A172 (cell line): ENCODE measurements around the gene TMEM151B. TPM values are rescaled to one million over a fixed set of nuclear protein-coding genes. Genes with fewer than 3 reads are reported as not detected.

Experiments
- total RNA-seq: library from RNA; depleted of rRNA; stranded (reverse); fragments of >200 nt; shearing (Covaris generic); gene quantifications from 2 replicates; pipeline ENCODE4 v1.2.3, GENCODE V29; 2014; rRNA removed

Gene TMEM151B
- total RNA-seq, 1 experiment from 2014 or later, result 1.3 TPM

Other genes with a start within 250 kb of the TMEM151B start
- 136 and 149 TPM in 2 replicates for gene MRPL14, start 143.0 kb upstream of the TMEM151B start, total RNA-seq
- 43.1 and 47.9 TPM in 2 replicates for gene TMEM63B, start 142.9 kb upstream of the TMEM151B start, total RNA-seq
- gene CAPN11, start 111.6 kb upstream of the TMEM151B start, total RNA-seq, result not detected in 2 replicates
- gene MYMX, start 53.5 kb upstream of the TMEM151B start, total RNA-seq, result not detected in 2 replicates
- 24.7 and 26.2 TPM in 2 replicates for gene SLC29A1, start 46.9 kb upstream of the TMEM151B start, total RNA-seq
- gene HSP90AB1, start 23.3 kb upstream of the TMEM151B start, total RNA-seq, result 2,477 and 2,544 TPM in 2 replicates
- 112 and 137 TPM in 2 replicates for gene SLC35B2, start 12.9 kb upstream of the TMEM151B start, total RNA-seq
- gene NFKBIE, start 4.9 kb upstream of the TMEM151B start, total RNA-seq, result 22.4 and 33.4 TPM in 2 replicates
- 17.4 and 20.8 TPM in 2 replicates for gene AARS2, start 42.9 kb downstream of the TMEM151B start, total RNA-seq
- not detected in 2 replicates for gene SPATS1, start 72.2 kb downstream of the TMEM151B start, total RNA-seq
- gene CDC5L, start 117.3 kb downstream of the TMEM151B start, total RNA-seq, result 29.3 and 41.1 TPM in 2 replicates